ENCODE data around the gene ATG16L2.
A peak's percentile ranks its signal among the peaks of the same experiment; 100 is the strongest.
"Not testable (repeated sequence)": the region's sequence is repeated elsewhere in the genome, so short reads cannot be mapped to it uniquely, and the experiment has no call there.

The ATG16L2 gene

DNA sequence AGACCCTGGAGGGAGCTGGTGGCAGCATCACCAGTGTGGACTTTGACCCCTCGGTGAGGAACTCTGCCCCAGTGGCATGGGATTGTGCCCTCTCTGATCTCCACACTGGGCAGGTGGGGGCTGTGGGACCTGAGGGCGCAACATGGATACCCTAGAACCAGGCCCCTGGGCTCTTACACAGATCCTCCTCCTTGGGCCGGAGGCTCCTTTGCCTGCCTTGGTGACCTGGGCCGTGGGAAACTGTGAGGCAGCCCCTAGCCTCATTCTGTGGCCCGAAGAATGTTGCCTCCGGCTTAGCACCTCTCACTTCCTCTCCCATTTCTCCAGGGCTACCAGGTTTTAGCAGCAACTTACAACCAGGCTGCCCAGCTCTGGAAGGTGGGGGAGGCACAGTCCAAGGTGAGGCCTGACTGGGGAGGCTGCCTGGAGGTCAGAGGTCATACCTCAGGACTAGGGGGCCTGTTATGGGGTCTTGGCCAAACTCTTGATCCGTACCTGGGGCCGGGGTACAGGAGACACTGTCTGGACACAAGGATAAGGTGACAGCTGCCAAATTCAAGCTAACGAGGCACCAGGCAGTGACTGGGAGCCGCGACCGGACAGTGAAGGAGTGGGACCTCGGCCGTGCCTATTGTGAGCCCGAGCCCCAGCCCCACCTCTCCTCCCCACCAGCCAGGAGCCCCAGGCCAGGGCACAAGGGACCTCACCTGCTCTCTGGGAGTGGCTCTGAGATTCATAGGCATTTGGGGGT, 12.2 kb downstream of the ATG16L2 start:
- no peak for DNase-seq

DNA sequence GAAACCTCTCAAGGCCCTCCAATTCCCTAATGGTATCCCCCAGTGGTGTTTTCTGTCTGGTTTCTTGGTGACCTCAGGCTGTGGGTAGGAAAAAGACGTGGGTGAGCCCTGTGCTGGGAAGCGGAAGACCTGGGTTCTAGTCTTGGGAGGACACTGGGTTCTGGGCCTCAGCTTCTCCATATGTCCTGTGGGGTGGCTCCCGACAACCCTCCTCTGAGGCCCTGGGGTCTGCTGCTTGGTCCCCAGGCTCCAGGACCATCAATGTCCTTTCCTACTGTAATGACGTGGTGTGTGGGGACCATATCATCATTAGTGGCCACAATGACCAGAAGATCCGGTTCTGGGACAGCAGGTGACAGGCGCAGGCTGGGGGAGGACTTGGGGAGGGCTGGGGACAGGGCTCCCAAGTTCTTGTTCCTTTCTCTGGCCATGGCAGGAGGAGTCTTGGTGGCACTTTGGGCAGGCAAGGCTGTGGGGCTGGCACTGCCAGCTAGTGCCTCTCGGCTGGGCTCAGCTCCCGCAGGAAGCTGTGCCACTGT, 12.8 kb downstream of the ATG16L2 start:
- DNase-seq, result no peak

DNA sequence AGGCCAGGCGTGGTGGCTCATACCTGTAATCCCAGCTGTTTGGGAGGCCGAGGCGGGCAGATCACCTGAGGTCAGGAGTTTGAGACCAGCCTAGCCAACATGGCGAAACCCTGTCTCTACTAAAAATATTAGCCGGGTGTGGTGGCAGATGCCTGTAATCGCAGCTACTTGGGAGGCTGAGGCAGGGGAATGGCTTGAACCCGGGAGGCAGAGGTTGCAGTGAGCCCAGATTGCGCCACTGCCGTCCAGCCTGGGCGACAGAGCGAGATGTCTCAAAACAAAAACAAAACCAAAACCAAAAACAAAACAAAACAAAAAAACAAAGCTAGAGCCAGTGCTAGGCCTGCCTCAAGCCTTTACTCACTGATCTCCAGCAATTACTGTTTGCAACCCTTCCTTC, 13.4 kb downstream of the ATG16L2 start:
- DNase-seq, result not testable (repeated sequence)

- DNase-seq, result no peak
These were observed 13.9 kb downstream of the ATG16L2 start for GRCh38 chr11:72828081-72828567.

- no peak for DNase-seq
These were observed 14.5 kb downstream of the ATG16L2 start for GRCh38 chr11:72828692-72829101.

DNA sequence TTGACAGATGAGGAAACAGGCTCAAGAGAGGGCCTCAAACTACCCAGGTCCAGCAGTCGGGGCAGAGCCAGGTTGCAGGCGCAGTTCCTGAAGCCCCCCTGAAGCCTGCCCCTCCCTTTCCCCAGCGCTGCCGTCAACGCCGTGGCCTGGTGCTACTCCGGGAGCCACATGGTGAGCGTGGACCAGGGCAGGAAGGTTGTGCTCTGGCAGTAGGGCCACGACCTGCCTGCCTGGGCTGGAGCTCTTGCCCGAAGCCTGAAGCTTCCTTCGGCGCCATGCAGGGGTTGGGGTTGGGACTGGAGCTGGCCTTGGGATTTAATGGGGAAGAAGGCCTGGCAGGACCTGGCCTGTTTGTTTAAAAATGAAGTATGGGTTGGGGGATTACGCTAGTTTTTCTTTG, 15.0 kb downstream of the ATG16L2 start:
- no peak for DNase-seq

- no peak for DNase-seq
These were observed 15.8 kb downstream of the ATG16L2 start for GRCh38 chr11:72829884-72830533.

DNA sequence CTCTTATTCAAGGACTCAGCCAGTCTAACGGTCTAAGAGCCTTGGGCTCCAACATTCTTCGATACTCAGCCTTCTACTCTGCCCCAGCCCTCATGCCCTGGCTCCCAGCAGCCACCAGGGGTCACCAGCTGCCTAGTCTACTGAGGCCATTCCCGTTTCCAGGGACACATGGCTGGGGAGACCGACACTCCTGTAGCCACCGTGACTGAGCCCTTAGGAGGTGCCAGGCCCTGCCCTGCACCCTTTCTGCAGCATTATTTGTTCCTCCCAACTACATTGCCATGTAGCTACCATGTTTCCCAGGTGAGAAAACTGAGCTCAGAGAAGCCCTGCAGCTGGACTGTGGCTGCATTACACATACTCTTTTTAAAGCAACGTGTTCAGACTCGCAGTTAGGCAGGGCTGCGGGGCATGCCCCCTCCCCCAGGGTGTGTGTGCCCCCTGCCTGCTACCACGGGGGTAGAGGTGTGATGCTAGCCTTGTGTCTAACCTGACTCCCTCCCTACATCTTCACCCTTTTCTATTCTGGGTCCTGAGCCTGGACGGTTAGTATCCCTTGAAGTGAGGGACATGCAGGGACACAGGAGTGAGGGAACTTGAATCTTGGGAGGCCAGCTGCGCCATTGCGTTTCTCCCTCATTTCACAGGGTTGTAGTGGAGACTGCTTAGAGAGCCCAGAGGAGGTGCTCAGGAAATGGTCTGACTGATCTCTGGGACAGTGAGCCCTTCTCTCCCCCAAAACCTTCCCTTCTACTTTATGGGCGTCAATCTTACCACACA, 17.5 kb downstream of the ATG16L2 start:
- DNase-seq, result peak; percentile 71

- no peak for DNase-seq
These were observed 18.3 kb downstream of the ATG16L2 start for GRCh38 chr11:72832301-72833082.

DNA sequence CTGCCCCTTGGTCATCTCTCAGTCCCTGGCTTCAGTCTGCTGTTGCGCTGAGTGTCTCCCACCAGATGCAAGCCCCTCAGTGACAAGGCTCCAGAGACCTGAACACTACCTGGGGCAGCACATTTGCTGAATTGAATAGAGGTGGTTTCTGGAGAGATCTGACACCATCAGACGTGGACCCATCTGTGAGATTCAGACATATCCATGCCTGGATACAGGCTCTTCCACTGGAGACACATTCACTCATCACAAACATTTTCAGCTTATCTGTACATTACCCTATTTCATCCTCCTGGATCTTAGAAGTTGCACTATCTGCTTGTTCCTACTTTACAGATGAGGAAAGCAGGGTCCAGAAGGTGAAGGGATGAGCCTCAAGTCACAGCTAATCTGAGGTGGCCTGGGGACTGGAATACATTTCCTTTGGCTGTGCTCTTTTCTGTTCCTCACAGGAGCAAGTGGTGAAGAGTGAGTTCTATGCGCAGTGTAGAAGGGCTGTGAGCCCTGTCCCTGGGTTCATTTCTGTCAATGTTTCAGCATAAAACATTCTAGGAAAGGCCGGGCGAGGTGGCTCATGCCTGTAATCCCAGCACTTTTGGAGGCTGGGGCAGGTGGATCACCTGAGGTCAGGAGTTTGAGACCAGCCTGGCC, 19.0 kb downstream of the ATG16L2 start:
- DNase-seq, result no peak

GRCh38 chr11:72833811-72834493, 19.7 kb downstream of the ATG16L2 start:
- no peak for DNase-seq

- DNase-seq, result no peak
These were observed 20.7 kb downstream of the ATG16L2 start for GRCh38 chr11:72834905-72835304.

DNA sequence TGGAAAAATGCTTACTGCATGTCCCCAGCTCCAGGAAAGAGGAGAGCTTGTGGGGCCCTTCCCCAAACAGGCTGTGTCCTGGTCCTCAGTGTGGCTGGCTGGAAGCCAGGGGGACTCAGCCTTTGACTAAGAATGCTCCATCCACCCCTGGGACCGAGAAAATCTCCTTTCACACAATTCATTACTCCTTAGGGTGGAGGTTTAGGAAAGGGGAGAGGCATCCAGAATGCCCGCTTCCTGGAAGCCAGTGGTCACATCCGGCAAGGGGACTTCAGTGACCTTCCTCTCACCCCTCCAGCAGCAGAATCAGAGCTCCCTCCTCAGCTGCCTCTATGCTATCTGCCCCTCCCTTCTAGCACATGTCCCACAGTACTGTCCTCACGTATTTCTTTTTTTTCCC, 21.9 kb downstream of the ATG16L2 start:
- no peak for DNase-seq

- peak; percentile 34 for DNase-seq
These were observed 24.6 kb downstream of the ATG16L2 start for GRCh38 chr11:72838691-72839305.

DNA sequence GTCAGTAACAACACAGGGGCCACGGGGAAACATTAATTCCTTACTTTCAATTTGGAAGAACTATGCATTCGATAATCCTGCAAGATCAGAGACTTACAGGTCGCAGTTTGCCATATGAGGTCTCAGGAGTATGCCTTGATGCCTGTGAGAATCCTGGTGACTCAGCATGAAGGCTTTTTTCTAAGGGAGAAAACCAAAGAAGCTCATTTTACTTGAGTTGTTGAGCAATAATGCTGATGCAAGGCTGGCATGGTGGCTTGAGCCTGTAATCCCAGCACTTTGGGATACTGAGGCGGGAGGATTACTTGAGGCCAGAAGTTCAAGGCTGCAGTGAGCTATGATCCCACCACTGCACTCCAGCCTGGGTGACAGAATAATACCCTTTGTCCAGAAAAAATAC, 26.6 kb downstream of the ATG16L2 start:
- peak; percentile 87 for DNase-seq

DNA sequence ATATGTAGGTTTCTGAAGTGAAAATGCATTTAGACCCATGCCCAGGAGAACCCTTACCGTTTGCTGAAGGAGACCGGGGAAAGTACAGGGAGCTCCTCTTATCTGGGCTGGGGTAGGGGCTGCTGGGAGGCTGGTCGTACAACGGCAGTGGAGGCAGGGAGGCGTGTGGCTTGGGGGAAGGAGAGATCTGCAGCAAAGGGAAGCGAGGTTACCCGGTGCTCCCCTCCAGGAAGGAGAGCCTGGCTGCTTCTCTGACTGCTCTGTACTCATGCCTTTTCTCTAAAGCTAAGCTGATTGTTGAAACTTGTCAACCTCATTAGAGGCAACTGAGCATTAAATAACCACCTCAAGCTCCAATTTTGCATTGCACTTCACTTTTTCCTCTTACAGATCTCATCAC, 27.2 kb downstream of the ATG16L2 start:
- DNase-seq, result no peak

DNA sequence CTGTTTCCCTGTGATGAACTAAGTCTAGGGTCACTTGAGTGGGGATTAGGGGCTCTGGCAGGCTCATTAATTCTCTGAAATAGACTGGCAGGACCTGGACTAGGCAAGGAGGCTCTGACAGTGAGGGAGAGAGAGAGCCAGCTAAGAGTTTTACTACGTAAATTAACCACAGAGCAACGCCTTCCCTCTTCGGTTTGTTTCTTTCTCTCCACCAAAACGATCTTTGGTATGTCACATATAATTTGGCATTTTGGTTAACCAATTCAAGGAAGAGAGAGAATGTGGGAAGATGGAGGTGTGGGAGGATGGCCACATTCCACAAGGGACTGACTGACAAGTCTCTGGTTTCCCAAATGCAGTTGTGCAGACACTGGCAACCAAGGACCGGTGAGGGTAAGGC, 27.9 kb downstream of the ATG16L2 start:
- no peak for DNase-seq

DNA sequence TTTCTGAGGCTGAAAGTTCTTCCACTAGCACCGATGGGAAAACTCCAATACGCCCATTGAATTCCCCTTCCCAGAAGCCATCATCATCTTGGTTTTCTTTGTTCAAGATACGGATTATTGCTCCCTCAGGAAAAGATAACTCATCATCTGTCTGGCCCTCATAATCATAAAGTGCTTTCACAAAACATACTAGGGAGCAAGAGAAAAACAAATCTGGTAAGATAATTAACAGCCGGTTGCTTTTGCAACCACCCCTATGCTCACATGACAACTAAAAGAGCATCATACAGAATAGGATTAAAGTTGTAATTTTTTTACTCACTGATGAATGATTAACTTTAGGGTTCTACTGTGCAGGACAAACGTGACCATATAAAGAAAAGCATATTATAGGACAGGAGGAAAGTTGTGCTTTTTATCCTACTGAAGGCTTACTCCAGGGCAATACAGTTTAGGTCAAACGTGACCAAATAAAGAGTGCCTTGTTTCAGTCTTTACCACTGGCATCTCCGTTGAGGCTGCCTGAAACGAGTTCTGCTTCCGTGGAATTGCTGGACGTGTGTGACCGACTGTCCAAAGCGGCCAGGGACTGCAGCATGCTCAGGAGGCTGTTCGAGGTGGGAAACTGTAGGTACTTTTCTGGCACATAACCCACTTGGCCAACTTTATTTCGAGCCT, 28.6 kb downstream of the ATG16L2 start:
- no peak for DNase-seq

GRCh38 chr11:72844356-72844755, 30.1 kb downstream of the ATG16L2 start:
- DNase-seq, result peak; percentile 59

DNA sequence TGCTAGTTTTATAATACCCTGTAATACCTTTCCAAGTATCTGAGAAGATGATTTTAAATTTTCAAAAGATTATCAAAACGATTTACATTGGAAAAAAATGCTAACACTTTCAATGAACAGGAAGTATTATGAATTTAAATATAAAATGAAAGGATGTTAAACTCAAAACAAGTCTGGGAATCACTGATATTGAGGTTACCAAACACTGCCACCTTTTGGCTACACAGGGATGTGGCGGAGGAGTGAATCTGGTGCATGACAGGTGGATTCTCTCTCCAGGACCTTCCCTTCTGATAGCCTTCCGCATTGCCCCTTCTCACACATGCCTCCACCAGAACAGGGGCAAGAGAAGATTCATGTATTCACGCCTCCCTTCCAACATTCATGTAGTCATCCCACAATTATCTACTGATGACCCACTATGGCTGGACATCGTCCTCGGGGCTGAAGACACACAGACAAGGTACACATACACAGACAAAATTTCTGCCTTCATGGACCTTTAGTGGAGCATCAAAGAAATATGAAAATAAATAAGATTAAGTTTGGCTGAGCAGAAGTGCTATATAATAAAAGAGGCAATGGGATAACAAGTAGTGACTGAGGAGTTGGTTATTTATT, 34.7 kb downstream of the ATG16L2 start:
- peak; percentile 31 for DNase-seq

Data from fibroblast of skin of right biceps (primary cell).